Measurements from ENCODE around the gene TMEM9. TPM values are rescaled to one million over a fixed set of nuclear protein-coding genes. Genes with fewer than 3 reads are reported as not detected.

TMEM9 gene
- total RNA-seq, 1 donor from 2014 or later = 80.2 TPM

DNA sequence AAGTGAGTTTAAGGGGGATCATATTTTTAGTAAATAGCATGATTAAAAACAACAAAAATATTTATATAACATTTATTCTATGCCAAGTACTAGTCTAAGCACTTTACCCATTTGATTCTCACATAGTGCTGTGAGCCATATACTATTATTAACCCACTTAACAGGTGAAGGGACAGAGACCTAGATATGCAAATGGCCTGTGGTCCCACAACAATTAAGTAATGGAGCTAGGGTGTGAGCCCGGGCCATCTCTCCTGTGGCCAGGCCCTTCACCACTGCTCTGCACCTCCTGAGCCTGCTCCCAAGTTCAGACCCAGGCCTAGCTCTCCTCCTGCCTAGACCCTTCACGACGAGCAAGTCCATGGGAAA lies 27.8 kb downstream of the TMEM9 start:
- no peak overlapping the region for H3K4me3 Mint-ChIP-seq (ENCODE audit: unreplicated experiment)
- peaks cover 4% of the 10 kb centered on the region for H3K36me3 Mint-ChIP-seq (ENCODE audit: unreplicated experiment)
- DNase-seq = no peak
- no peak overlapping the region for H3K27ac Mint-ChIP-seq (ENCODE audit: unreplicated experiment)
- peaks cover 9% of the 10 kb centered on the region for H3K27me3 Mint-ChIP-seq (ENCODE audit: unreplicated experiment)
- H3K9me3 Mint-ChIP-seq (ENCODE audit: unreplicated experiment) = peaks cover 3% of the 10 kb centered on the region
- no peak for TF ChIP-seq CTCF (IDR thresholded peaks at IDR 0.05; ENCODE audit: partially characterized antibody, unreplicated experiment)
- H3K4me1 Mint-ChIP-seq (ENCODE audit: low read depth, unreplicated experiment) = no peaks in the 10 kb centered on the region

DNA sequence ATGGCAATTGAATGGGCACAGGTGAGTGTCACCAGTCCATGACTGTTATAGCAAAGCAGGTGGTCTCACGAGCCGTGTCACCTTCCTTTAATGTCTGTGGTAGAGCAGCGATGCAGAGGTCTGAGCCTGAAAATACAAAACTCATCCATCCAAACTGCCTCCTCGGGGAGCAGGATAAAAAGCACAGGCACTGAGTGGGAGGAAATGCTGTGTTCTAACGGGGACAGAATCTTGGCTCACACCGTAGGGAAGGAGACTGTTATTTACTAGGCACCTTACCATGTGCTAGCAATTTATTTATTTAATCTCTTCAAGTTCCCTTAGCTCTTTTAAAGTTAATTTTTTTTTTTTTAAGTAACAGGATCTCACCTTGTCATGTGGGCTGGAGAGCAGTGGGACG lies 28.5 kb downstream of the TMEM9 start:
- no peak for TF ChIP-seq CTCF (IDR thresholded peaks at IDR 0.05; ENCODE audit: partially characterized antibody, unreplicated experiment)
- no peak overlapping the region for H3K27ac Mint-ChIP-seq (ENCODE audit: unreplicated experiment)
- no peak overlapping the region for H3K4me3 Mint-ChIP-seq (ENCODE audit: unreplicated experiment)
- peaks cover 1% of the 10 kb centered on the region for H3K4me1 Mint-ChIP-seq (ENCODE audit: low read depth, unreplicated experiment)
- peaks cover 9% of the 10 kb centered on the region for H3K27me3 Mint-ChIP-seq (ENCODE audit: unreplicated experiment)
- H3K36me3 Mint-ChIP-seq (ENCODE audit: unreplicated experiment) = peaks cover 4% of the 10 kb centered on the region
- peaks cover 4% of the 10 kb centered on the region for H3K9me3 Mint-ChIP-seq (ENCODE audit: unreplicated experiment)
- no peak for DNase-seq

DNA sequence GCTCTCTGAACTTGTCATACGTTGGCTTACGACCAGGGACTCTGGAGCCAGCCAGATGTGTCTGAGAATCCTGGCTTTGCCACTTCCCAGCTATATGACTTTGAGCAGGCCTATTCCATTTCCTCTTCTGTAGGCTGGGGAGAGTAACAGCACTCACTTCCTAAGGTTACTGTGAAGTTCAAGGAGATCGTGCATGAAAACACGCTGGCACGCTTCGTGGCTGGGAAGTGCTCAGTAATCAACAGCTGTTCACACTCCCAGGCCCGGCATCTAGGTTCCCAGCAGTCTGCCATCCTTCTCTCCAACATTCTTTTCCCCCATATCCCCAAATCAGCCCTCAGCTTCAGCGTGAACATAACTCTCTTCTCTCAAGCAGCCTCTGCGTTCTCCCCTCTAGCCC lies 29.3 kb downstream of the TMEM9 start:
- H3K4me3 Mint-ChIP-seq (ENCODE audit: unreplicated experiment) = no peak overlapping the region
- no peak for TF ChIP-seq CTCF (IDR thresholded peaks at IDR 0.05; ENCODE audit: partially characterized antibody, unreplicated experiment)
- H3K27ac Mint-ChIP-seq (ENCODE audit: unreplicated experiment) = no peak overlapping the region
- H3K4me1 Mint-ChIP-seq (ENCODE audit: low read depth, unreplicated experiment) = peaks cover 1% of the 10 kb centered on the region
- DNase-seq = no peak
- peaks cover 6% of the 10 kb centered on the region for H3K27me3 Mint-ChIP-seq (ENCODE audit: unreplicated experiment)
- H3K36me3 Mint-ChIP-seq (ENCODE audit: unreplicated experiment) = peaks cover under 1% of the 10 kb centered on the region
- peaks cover 4% of the 10 kb centered on the region for H3K9me3 Mint-ChIP-seq (ENCODE audit: unreplicated experiment)

DNA sequence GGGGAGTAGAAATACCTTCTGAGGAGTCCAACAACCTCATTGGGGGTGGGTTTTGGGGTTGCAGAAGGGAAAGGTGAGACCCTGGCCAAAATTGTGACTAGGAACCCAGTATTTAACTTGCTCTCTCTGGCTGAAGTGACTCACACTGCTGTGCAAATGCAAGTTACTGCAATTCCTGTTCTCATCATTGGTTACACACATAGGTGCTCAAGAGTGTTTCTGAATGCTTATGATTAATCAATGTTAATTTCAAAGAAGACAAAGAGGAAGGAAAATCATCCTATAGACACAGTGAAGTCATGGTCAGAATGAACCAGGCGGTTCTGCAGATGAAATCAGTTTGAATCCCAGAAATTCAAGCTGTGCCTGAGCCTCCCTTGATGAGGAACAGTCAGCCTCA lies 30.4 kb downstream of the TMEM9 start:
- no peak for TF ChIP-seq CTCF (IDR thresholded peaks at IDR 0.05; ENCODE audit: partially characterized antibody, unreplicated experiment)
- Mint-ChIP-seq H3K4me3 (ENCODE audit: unreplicated experiment) (no peak overlapping the region), H3K36me3 (ENCODE audit: unreplicated experiment) (no peaks in the 10 kb centered on the region), H3K27ac (ENCODE audit: unreplicated experiment) (no peak overlapping the region), H3K27me3 (ENCODE audit: unreplicated experiment) (peaks cover 6% of the 10 kb centered on the region), H3K9me3 (ENCODE audit: unreplicated experiment) (peaks cover 4% of the 10 kb centered on the region), H3K4me1 (ENCODE audit: low read depth, unreplicated experiment) (peaks cover 1% of the 10 kb centered on the region)
- no peak for DNase-seq

- Mint-ChIP-seq H3K27ac (ENCODE audit: unreplicated experiment) (no peak overlapping the region), H3K27me3 (ENCODE audit: unreplicated experiment) (peaks cover 8% of the 10 kb centered on the region), H3K36me3 (ENCODE audit: unreplicated experiment) (no peaks in the 10 kb centered on the region), H3K4me1 (ENCODE audit: low read depth, unreplicated experiment) (peaks cover 1% of the 10 kb centered on the region), H3K9me3 (ENCODE audit: unreplicated experiment) (peaks cover 3% of the 10 kb centered on the region), H3K4me3 (ENCODE audit: unreplicated experiment) (no peak overlapping the region)
- no peak for TF ChIP-seq CTCF (IDR thresholded peaks at IDR 0.05; ENCODE audit: partially characterized antibody, unreplicated experiment)
- no peak for DNase-seq
Measured at GRCh38 chr1:201122321-201122957, 31.8 kb downstream of the TMEM9 start.

Data from glutamatergic neuron (in vitro differentiated cells).